T-helper 17 cell (primary cell): Measurements from ENCODE around the gene ARL6IP4. TPM values are rescaled to one million over a fixed set of nuclear protein-coding genes. Genes with fewer than 3 reads are reported as not detected.

Source experiments
- ATAC-seq: fragments of 150-1000 bp; cut with Tn5 transposase; 2 replicates; pipeline ENCODE4 v1.10.0; 2021; ENCODE audit warnings: mild to moderate bottlenecking, moderate library complexity
- DNase-seq, 3 donors: peaks; one replicate each; pipeline versions ENCODE4 v3.0.0 to v3.0.0-alpha.2; 2020 to 2021
- H3K9me3 ChIP-seq: one replicate; pipeline ENCODE4 v1.7.0; 2013; ENCODE audit warnings: low read length, mild to moderate bottlenecking; ENCODE audit not compliant: control insufficient read depth, poor library complexity, severe bottlenecking
- H3K27ac Mint-ChIP-seq: one replicate; pipeline ENCODE4 v1.8.0; 2022; ENCODE audit warnings: mild to moderate bottlenecking, moderate library complexity, mixed read lengths
- H3K27me3 Mint-ChIP-seq: one replicate; pipeline ENCODE4 v1.8.0; 2022; ENCODE audit warnings: mixed read lengths
- H3K36me3 Mint-ChIP-seq: one replicate; pipeline ENCODE4 v1.8.0; 2022; ENCODE audit warnings: low read depth, mixed read lengths
- H3K4me1 Mint-ChIP-seq: one replicate; pipeline ENCODE4 v1.8.0; 2022; ENCODE audit warnings: mild to moderate bottlenecking, mixed read lengths
- H3K4me3 Mint-ChIP-seq: one replicate; pipeline ENCODE4 v1.8.0; 2022; ENCODE audit warnings: mild to moderate bottlenecking, moderate library complexity, mixed read lengths
- total RNA-seq, 4 donors: library from RNA in 2 of 4; stranded (reverse) in 2 of 4; gene quantifications; one replicate each; pipeline ENCODE4 v1.2.3 and lab custom pipeline; 2022 to 2026

The ARL6IP4 gene
- total RNA-seq, 2 donors from 2014 or later = 109 to 131 TPM

DNA sequence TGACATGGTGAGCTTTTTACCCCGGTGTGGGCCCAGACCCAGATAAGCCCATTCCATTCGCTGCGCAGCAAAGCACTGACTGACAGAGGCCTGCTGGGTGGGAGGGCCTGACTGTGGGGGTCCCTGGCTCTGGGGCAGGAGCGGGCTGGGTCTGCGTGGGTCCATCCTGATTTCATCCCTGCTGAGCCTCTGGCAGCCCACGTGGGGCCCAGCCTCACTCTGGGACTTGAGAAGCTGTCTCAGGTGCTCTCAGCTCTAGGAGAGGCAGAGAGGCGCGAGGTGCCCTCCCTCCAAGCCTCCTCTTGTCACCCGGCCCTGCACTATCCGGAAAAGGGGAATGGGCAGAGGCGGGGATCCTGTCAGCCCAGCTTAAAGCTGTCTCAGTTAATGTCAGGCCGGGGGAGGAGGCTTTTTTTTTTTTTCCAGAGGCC is 15.1 kb upstream of the ARL6IP4 start:
- Mint-ChIP-seq H3K36me3 (no peaks in the 10 kb centered on the region), H3K4me3 (peak overlapping the region; percentile 60), H3K27ac (peak overlapping the region; percentile 53), H3K4me1 (peaks cover 4% of the 10 kb centered on the region), H3K27me3 (no peaks in the 10 kb centered on the region)
- no peaks in the 10 kb centered on the region for H3K9me3 ChIP-seq
- ATAC-seq = no peak
- no peak for DNase-seq

DNA sequence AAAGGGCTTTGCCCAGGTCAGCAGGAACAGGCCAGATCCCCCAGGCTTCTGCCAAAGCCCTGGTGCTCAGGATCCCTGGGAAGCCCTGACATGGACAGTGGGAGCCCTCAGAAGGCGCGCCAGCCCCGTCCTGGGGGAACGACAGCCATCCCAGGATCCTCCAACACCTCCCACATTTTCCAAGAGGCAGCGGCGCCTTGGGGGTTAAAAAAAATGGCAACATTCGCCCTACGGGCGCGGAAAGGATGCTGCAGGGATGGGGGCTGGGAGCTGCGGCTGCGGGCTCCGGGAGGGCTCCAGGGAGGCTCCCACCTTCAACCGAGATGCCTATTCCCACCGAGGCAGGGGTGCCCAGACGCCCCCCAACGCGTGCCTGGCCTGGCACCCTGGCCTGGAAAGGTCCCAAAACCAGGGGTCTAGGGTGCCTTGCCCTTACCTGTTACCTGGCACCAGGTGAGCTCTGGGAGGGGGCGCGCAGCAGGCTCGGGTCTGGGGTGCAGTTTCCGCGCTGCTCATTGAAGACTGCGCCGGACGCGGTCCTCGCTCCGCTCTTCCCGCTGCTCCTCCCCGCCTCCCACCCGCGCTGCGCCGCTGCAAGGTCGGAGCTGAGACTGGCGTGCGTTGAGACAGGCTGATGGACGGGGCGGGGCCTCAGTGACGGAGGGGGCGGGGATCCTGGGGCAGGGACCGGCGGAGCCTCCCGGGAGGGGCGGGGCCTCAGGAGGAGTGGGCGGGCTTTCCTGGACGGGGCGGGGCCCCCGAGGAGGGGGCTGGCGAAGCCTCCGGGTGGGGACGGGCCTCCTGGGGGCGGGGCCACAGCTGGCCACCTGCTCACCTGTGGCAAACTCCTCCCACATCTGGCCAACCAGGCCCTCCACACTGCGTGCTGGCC is 14.4 kb upstream of the ARL6IP4 start, which contains the start of gene ABCB9:
Gene ABCB9 (minus strand): TSS at position 613 of the 892 bp plus-strand sequence. CDS start 6,228 bp downstream, outside the sequence.
- DNase-seq (peak; percentile 89 to 97 (median 96)), ATAC-seq (peak; percentile 97)
- Mint-ChIP-seq H3K4me3 (peak within 1 kb of the TSS; percentile 68), H3K27me3 (no peaks in the 10 kb centered on the region), H3K4me1 (peaks cover 4% of the 10 kb centered on the region), H3K36me3 (no peaks in the 10 kb centered on the region), H3K27ac (peak within 1 kb of the TSS; percentile 85)
- no peaks in the 10 kb centered on the region for H3K9me3 ChIP-seq

DNA sequence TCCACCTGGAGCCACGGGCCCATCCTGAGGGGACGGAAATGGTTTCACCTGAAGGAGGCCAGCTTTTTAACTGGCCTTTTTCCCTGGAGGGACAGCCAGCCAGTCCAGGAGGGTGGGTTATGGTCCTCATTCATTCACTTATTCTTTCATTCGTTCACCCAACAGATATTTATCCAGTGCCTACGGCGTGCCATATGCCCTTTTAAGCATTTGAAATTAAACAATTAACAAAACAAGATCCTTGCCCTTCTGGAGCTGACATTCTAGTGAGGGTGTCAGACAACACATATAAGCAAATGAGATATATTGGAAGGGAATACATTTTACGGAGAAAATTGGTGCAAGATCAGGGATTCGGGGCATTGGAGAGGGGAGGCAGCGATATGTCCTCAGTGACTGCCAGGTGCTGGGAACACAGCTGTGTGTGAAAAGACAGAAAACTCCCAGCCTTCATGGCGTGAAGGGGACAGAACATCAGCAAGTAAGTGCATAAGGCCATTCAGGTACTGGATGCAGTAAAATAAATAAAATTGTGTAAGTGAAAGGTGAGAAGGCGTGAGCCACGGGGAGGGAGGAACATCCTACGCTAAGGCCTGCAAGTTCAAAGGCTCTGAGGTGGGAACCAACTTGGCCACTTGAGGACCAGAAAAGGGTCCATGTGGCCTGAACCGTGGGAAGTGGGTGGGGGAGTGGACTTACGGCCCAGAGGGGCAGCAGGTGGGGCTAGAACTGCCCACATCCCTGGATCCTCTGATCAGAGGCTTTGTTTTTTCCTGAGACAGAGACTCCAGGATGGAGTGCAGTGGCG is 13.5 kb upstream of the ARL6IP4 start:
- ATAC-seq = no peak
- H3K4me3 Mint-ChIP-seq = peak overlapping the region; percentile 41
- no peaks in the 10 kb centered on the region for H3K27me3 Mint-ChIP-seq
- H3K27ac Mint-ChIP-seq = peak overlapping the region; percentile 85
- no peak for DNase-seq
- H3K4me1 Mint-ChIP-seq = peaks cover 4% of the 10 kb centered on the region
- no peaks in the 10 kb centered on the region for H3K9me3 ChIP-seq
- H3K36me3 Mint-ChIP-seq = no peaks in the 10 kb centered on the region

GRCh38 chr12:122968104-122968503 is 12.4 kb upstream of the ARL6IP4 start:
- Mint-ChIP-seq H3K4me1 (peaks cover 4% of the 10 kb centered on the region), H3K27ac (no peak overlapping the region), H3K4me3 (no peak overlapping the region), H3K27me3 (no peaks in the 10 kb centered on the region), H3K36me3 (no peaks in the 10 kb centered on the region)
- DNase-seq = no peak
- ATAC-seq = no peak
- H3K9me3 ChIP-seq = no peaks in the 10 kb centered on the region

- peaks cover 9% of the 10 kb centered on the region for H3K4me1 Mint-ChIP-seq
- no peaks in the 10 kb centered on the region for H3K36me3 Mint-ChIP-seq
- DNase-seq (no peak), ATAC-seq (no peak)
- no peaks in the 10 kb centered on the region for H3K9me3 ChIP-seq
- no peak overlapping the region for H3K4me3 Mint-ChIP-seq
- H3K27me3 Mint-ChIP-seq = no peaks in the 10 kb centered on the region
- no peak overlapping the region for H3K27ac Mint-ChIP-seq
Measured at GRCh38 chr12:122969676-122970075, 10.8 kb upstream of the ARL6IP4 start.

DNA sequence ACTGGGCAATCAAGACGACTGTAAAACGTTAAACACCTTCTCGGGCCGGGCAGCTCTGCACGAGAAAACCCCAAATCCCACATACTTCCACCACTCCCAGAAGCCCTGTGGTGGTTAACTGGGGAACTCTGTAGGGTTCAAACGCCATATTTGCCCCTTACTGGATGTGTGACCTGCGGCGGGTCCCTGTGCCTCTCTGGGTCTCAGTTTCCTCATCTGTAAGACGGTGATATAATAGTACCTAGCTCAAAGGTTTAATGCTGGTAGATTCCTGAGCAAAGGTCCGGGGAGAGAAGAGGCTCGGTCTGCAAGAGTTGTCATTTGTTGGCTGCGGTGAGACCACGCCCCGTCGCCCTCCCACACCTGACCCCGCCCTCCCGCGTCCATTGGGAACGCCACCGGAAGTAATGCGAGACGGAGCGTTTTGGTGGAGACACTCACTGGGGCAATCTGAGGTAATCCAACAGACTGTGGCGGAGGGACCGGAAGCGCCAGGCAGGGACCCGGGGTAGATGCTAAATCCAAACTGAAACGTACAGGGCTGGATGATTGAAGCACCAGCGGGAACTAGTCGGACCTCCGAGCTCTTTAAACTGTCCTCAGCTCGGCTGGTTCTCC is 6.1 kb upstream of the ARL6IP4 start:
- Mint-ChIP-seq H3K36me3 (no peaks in the 10 kb centered on the region), H3K27ac (peak overlapping the region; percentile 96), H3K4me3 (peak overlapping the region; percentile 96), H3K27me3 (no peaks in the 10 kb centered on the region), H3K4me1 (peaks cover 20% of the 10 kb centered on the region)
- H3K9me3 ChIP-seq = no peaks in the 10 kb centered on the region
- ATAC-seq = peak; percentile 86
- peak; percentile 94 to 98 (median 97) for DNase-seq

DNA sequence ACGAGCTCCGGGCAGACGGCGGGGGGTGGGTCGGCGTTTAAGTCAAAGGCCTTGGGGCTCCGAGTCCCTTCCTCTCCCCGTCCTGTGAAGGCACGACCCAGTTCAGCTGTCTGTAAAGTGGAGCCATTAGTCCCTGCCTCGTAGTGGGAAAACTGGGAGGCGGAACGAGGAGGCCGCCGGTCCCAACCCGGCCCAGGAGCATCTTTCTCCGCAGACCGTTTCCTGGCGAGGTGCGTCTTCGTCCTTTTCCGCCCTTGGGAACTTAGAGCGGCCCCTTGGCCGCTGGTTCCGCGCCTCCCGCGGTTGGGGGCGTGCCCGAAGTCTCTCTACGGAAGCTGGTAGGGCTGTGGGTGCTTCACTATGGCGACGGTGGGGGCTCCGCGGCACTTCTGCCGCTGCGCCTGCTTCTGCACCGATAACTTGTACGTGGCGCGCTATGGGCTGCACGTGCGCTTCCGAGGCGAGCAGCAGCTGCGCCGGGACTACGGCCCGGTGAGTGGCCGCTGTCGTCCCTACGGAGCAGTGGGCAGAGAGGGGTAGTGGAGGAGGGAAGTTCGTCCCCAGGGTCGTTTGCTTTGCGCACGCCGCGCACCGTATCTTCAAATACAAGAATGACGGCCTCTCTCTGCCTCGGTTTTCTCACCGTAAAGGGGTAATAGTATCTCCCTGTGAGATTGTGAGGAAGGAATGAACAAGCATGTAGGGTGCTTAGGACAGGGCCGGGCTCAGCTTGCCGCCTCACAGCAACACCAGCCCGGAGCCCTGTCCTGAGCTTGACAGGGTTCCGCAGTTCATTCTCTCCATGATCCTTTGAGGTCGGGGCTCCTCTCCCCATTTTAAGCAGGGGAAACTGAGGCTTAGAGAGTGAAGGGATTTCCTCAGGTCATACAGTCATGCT is 5.3 kb upstream of the ARL6IP4 start, which contains the start of gene OGFOD2:
Gene OGFOD2 (plus strand): TSS at position 353 of the 898 bp plus-strand sequence. CDS start 8 bp downstream, at position 361.
- ATAC-seq (peak; percentile 88), DNase-seq (peak; percentile 87 to 89 (median 87))
- Mint-ChIP-seq H3K36me3 (no peaks in the 10 kb centered on the region), H3K4me3 (peak within 1 kb of the TSS; percentile 96), H3K27me3 (no peaks in the 10 kb centered on the region), H3K4me1 (peaks cover 20% of the 10 kb centered on the region), H3K27ac (peak within 1 kb of the TSS; percentile 96)
- no peaks in the 10 kb centered on the region for H3K9me3 ChIP-seq

- Mint-ChIP-seq H3K36me3 (no peaks in the 10 kb centered on the region), H3K27ac (peak overlapping the region; percentile 96), H3K4me1 (peaks cover 22% of the 10 kb centered on the region), H3K4me3 (peak overlapping the region; percentile 96), H3K27me3 (no peaks in the 10 kb centered on the region)
- ATAC-seq = no peak
- no peak for DNase-seq
- no peaks in the 10 kb centered on the region for H3K9me3 ChIP-seq
Measured at GRCh38 chr12:122975790-122976647, 4.5 kb upstream of the ARL6IP4 start.

GRCh38 chr12:122976648-122976975 is 3.9 kb upstream of the ARL6IP4 start:
- Mint-ChIP-seq H3K36me3 (no peaks in the 10 kb centered on the region), H3K4me1 (peaks cover 25% of the 10 kb centered on the region), H3K27ac (no peak overlapping the region), H3K4me3 (peak overlapping the region; percentile 96), H3K27me3 (no peaks in the 10 kb centered on the region)
- DNase-seq = no peak
- ATAC-seq = no peak
- H3K9me3 ChIP-seq = no peaks in the 10 kb centered on the region

- H3K9me3 ChIP-seq = no peaks in the 10 kb centered on the region
- ATAC-seq = no peak
- Mint-ChIP-seq H3K4me1 (peaks cover 29% of the 10 kb centered on the region), H3K27me3 (no peaks in the 10 kb centered on the region), H3K27ac (no peak overlapping the region), H3K36me3 (no peaks in the 10 kb centered on the region), H3K4me3 (peak overlapping the region; percentile 25)
- no peak for DNase-seq
Measured at GRCh38 chr12:122977153-122977552, 3.3 kb upstream of the ARL6IP4 start.

- no peak for DNase-seq
- H3K4me3 Mint-ChIP-seq = peak overlapping the region; percentile 60
- no peak overlapping the region for H3K27ac Mint-ChIP-seq
- H3K9me3 ChIP-seq = no peaks in the 10 kb centered on the region
- peaks cover 31% of the 10 kb centered on the region for H3K4me1 Mint-ChIP-seq
- H3K27me3 Mint-ChIP-seq = no peaks in the 10 kb centered on the region
- H3K36me3 Mint-ChIP-seq = no peaks in the 10 kb centered on the region
- no peak for ATAC-seq
Measured at GRCh38 chr12:122977655-122978392, 2.7 kb upstream of the ARL6IP4 start.
